GM12872 (cell line): ENCODE data around the gene IFITM5.

Experiments used
- CTCF ChIP-seq: IDR thresholded peaks from 3 replicates; pipeline ENCODE4 v1.5.1; 2011; ENCODE audit warnings: low read depth, mild to moderate bottlenecking, low read length, moderate library complexity; ENCODE audit not compliant: insufficient read depth

The IFITM5 gene

GRCh38 chr11:281486-282161 is 17.7 kb downstream of the IFITM5 start:
- TF ChIP-seq CTCF, result no peak

GRCh38 chr11:280706-281485 is 18.4 kb downstream of the IFITM5 start:
- TF ChIP-seq CTCF, result no peak

GRCh38 chr11:279966-280705 is 19.2 kb downstream of the IFITM5 start:
- no peak for TF ChIP-seq CTCF

GRCh38 chr11:279040-279965 is 20.0 kb downstream of the IFITM5 start:
- no peak for TF ChIP-seq CTCF

GRCh38 chr11:278001-278951 is 21.1 kb downstream of the IFITM5 start, which contains the start of gene NLRP6:
NLRP6 (plus strand) TSS chr11:278407; CDS start chr11:278570, 163 bp downstream.
- TF ChIP-seq CTCF, result no peak

GRCh38 chr11:276219-276618 is 23.1 kb downstream of the IFITM5 start:
- no peak for TF ChIP-seq CTCF
